PFSK-1 (cell line): ENCODE results near the gene DCTPP1.

ENCODE experiments used
- POLR2AphosphoS5 ChIP-seq: IDR thresholded peaks from 2 replicates; pipeline ENCODE4 v1.6.1; 2012; ENCODE audit warnings: low read depth, mild to moderate bottlenecking, control low read depth, low read length, moderate library complexity
- TAF1 ChIP-seq: IDR thresholded peaks from 2 replicates; pipeline ENCODE4 v1.6.1; 2012; ENCODE audit warnings: low read length, control low read depth, borderline replicate concordance; ENCODE audit not compliant: insufficient read depth

DNA sequence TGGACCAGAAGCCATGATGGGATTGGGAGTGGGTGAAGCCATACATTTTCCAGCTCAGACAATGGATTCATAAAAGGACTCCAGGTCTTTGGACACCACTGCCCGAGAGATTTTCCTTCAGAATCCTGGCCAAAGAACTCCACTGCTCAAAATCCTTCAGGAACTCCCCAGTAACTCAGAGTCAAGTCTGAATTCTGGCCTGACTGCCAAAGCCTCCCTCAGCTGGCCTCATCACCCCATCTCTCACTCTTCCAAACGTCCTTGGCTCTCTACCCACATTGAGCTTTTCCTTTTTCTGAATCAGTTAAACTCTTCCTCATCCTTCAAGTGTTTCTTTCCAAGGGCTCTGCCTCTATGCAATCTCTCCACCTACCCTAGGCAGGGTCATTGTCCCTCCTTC is 46.3 kb downstream of the DCTPP1 start:
- TF ChIP-seq TAF1 (no peak), POLR2AphosphoS5 (no peak)
